HT1080 (cell line): ENCODE results near the gene EPRS1. TPM values are rescaled to one million over a fixed set of nuclear protein-coding genes. Genes with fewer than 3 reads are reported as not detected.
"Not testable (repeated sequence)": the region's sequence is repeated elsewhere in the genome, so short reads cannot be mapped to it uniquely, and the experiment has no call there.

Experiments
- DNase-seq: peaks from one replicate; pipeline ENCODE4 v3.0.0-alpha.2; 2015; ENCODE audit warnings: low read depth
- polyA plus RNA-seq, 2 experiments: library from polyadenylated mRNA; depleted of rRNA; stranded (reverse); fragments of >200 nt; gene quantifications; 2 replicates each; pipeline ENCODE4 v1.2.3, GENCODE V29; 2015
- total RNA-seq: library from RNA; depleted of rRNA; stranded (reverse); fragments of >200 nt; shearing (Covaris generic); gene quantifications from 2 replicates; pipeline ENCODE4 v1.2.3, GENCODE V29; 2014; rRNA removed

The EPRS1 gene
- 89.2 and 95.3 TPM in 2 replicates for total RNA-seq
- 93.4 and 119 TPM in 2 replicates for polyA plus RNA-seq (2015; cell fraction: cytosol; rRNA removed)
- polyA plus RNA-seq (2015; cell fraction: nucleus; rRNA removed), result 300 and 307 TPM in 2 replicates

- peak; percentile 97 for DNase-seq
These were observed at the start of gene EPRS1 for GRCh38 chr1:220046052-220046930. Gene EPRS1, minus strand, starts transcription at chr1:220046505. Its CDS starts 117 bp downstream, at chr1:220046388.

DNA sequence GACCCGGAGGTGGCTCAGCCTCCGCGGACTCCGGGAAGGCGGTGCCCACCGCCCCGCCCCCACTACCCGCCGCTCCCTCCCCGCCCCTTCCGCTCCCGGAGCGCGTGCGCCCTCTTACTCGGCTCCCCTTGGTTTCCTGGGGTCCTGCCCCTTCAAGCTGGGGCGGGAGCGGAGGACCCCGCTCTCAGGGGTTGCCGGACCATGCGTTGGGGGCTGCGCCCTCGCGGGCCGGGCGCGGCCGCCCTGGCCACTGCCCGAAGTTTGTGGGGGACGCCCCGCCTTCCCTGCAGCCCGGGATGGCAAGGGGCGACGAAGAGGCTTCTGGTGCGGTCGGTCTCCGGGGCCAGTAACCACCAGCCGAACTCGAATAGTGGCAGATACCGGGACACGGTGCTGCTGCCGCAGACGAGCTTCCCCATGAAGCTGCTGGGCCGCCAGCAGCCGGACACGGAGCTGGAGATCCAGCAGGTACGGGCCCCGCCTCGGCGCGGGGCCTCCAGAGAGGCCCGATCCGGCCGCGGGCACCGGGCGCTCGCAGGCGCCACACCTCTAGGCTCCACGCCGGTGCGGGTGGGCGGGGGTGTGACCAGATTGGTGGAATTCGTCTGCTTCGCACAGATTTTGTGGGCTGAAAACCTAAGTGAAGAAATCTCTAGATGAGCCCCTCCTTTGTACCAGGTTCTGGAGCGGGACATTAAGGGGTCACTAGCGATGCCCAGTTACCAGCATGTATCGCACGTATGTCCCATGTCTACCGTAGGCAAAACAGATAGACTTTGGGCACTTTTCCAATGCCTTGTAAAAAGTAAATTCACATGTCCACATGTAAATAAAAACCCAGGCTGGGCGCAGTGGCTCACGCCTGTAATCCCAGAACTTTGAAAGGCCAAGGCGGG is 48.0 kb upstream of the EPRS1 start, which contains the start of gene IARS2:
TSS of gene IARS2 (plus strand) at position 117 of the 896 bp plus-strand sequence. CDS start at position 202, 85 bp downstream.
- DNase-seq, result peak; percentile 66

DNA sequence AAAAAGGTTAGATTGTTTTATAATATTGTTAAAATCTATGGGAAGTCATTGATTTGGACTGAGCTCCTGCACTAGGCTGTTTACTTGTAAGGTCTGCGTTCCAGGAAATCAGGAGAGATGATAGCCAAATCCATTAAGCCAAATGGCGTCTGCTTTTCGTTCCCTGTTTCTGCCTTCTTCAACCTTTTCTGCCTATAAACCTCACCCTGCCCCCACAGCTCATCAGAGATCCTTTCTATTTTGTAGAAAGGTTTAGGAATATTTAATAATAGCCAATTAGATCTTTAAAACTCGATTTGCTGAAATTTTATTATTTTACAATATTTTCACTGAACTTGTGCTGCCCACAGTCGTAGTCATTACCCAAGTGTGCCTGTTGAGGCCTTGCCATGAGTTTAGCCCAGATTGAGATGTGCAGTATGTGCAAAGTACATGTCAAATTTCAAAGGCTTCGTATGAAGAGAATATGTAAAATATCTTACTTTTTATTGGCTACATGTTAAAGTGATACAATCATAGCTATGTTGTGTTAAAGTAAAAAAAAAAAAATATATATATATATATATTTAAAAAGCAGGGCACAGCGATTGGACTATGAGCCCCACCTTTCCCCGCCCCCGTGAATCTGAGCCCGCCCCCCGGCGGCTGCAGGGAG is 47.2 kb upstream of the EPRS1 start:
- peak; percentile 15 for DNase-seq

- no peak for DNase-seq
These were observed 46.4 kb upstream of the EPRS1 start for GRCh38 chr1:220092694-220093093.

DNA sequence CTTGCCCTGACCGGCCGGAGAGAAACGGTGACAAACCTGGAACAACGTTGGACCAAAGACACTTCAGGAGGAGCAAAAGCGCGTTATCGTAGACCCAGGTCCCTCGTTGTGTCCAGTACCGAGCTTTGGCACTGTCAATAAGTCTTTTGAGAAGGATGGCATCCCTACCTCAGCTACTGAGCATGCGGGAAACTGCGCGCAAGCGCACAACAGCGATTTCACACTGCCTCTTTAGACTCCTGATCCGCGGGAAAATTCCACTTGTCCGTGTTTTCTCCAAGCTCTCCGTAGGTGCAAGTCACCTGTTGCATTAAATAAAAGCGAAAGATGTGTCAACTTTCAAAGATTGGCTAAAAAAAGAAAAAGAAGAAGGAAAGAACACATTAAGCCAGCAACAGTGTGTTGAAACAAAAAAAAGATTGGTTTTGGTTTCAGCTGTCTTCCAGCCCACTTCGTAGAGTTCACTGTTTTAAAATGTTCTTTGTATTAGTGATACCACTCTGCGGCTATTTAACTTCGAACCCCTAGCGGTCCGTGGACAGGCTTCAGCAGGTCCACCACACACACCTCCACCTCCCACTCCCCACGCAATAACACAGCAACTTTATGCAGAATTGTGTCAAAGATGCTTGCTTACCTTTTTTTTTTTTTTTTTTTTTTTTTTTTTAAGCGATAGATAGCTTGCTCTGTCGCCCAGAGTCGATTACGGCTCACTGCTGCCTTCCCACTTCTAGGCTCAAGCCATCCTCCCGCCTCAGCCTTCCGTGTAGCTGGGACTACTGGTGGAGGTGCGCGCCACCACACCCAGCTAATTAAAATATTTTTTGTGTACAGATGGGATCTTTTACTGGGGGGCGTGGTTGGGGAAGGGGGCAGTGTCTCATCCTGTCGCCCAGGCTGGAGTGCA is 43.6 kb upstream of the EPRS1 start, which contains the start of gene BPNT1:
TSS of gene BPNT1 (minus strand) at position 139 of the 907 bp plus-strand sequence. CDS start 9,942 bp downstream, outside the sequence.
- peak; percentile 88 for DNase-seq

DNA sequence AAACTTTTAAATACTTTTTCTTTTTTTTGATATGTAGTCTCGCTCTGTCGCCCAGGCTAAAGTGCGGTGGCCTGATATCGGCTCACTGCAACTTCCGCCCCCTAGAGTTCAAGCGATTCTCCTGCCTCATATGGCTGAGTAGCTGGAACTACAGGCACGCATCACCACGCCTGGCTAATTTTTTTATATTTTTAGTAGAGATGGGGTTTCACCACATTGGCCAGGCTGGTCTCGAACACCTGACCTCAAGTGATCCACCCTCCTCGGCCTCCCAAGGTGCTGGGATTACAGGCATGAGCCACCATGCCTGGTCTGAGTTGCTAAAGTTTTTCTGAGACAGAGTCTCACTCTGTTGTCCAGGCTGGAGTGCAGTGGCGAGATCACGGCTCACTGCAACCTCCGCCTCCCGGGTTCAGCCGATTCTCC is 40.0 kb upstream of the EPRS1 start:
- not testable (repeated sequence) for DNase-seq

- DNase-seq, result no peak
These were observed 38.2 kb upstream of the EPRS1 start for GRCh38 chr1:220084460-220084859.

GRCh38 chr1:220077887-220078286 is 31.6 kb upstream of the EPRS1 start:
- no peak for DNase-seq

DNA sequence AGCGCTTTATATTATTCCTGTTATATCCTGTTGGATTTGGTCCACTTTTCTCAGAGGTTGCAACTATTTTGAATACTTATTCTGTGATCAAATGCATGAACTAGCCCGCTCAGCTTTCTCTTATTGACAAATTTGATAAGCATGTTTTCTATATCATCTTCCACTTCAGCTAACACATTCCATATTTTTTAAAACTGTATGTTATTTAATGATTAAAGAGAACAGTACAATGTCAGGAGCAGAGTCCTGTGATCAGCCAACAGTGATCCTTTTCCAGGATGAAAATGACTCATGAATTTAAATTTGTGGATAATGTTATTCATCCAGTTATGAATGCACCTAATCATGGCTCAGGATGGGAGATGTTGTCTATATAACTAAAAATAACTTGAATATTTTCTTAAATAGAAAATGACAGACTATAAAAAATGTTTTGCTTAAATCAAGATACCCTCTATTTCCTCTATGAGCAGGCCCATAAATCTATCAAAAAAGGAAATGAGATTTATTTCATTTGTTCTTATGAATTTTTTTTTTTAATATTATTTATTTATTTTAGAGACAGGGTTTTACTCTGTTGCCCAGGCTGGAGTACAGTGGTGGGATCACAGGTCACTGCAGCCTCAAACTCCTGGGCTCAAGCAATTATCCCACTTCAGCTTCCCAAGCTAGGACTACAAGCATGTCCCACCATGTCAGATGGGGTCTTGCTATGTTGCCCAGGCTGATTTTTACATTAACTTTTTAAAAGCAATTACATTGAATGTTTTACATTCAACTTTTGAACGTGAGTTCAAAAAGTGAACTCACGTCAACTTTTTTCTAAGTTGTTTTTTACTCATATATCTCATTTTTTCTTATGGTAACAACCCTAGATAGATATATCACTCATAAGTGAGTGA is 30.8 kb upstream of the EPRS1 start:
- DNase-seq, result no peak

DNA sequence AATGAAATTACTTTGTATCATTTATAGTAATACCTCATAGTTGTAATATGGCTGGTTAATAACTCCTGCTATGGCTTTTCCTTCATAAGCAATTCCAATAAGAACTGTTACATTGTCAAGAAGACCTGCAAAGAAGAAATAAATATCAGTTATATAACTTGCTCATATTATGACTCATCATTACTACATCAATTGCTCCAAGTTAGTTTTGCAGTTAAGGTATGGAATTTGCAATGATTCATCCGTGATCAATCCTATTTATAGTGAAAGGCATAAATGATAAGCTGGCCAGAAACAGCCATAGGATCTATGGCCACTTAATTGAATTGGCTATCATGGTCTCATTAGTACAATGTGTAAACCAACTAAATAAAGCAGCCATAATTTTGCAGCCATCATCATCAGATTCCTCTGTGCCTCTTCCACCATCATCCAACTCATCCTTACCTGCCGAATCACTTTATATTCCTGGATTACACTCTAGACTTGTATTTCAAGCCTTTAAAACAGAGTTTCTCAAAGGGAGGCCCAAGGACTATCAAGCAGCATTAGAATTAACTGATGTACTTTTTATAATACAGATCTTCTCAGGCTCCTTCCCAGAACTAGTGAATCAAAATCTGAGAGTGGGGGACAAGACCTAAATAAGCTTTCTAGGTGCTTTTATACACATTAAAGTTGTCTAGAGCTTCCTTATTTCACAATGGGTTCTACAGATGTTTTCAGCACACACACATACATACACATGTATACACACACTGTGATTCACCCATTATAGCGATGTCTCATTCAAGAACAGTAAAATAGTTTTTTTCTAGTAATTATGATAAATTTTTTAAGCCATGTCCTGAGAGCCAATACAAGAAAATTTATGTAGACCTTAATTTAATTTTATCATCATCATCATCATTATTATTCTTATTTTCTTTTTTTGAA is 21.2 kb upstream of the EPRS1 start:
- peak; percentile 58 for DNase-seq

DNA sequence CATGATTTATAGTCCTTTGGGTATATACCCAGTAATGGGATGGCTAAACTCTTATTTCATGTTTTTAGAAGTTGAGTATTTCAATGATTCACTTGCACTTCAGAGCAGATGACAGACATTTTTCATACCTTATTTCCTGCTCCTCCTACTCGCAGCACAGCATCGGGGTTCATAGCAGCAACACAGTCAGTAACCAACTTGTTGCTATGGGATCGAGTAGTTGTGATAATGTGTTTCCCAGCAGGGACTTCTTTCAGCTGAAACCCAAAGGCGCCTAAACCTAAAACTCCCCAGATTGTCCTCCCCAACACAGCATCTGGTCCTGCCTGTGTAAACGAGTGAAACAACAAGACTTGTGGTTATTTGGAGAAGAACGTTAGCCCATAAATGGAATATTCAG is 16.3 kb upstream of the EPRS1 start:
- no peak for DNase-seq

DNA sequence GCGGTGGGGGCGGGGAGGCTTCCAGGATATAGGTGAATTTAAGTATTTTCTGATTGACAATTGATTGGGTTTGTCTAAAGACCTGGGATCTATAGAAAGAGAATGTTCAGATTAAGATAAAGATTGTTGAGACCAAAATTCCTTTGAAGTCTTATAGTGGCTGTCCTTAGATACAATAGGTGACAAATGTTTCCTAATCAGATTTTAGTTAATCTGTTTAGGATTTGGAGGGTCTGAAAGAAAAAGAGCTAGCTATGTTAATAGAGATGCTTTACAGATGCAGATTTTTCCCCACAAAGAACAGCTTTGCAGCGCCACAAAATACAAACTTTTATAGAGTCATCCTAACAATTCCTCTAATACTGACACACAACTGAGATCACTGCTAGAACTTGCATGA is 14.6 kb upstream of the EPRS1 start:
- no peak for DNase-seq

- no peak for DNase-seq
These were observed 10.1 kb upstream of the EPRS1 start for GRCh38 chr1:220056374-220056773.

DNA sequence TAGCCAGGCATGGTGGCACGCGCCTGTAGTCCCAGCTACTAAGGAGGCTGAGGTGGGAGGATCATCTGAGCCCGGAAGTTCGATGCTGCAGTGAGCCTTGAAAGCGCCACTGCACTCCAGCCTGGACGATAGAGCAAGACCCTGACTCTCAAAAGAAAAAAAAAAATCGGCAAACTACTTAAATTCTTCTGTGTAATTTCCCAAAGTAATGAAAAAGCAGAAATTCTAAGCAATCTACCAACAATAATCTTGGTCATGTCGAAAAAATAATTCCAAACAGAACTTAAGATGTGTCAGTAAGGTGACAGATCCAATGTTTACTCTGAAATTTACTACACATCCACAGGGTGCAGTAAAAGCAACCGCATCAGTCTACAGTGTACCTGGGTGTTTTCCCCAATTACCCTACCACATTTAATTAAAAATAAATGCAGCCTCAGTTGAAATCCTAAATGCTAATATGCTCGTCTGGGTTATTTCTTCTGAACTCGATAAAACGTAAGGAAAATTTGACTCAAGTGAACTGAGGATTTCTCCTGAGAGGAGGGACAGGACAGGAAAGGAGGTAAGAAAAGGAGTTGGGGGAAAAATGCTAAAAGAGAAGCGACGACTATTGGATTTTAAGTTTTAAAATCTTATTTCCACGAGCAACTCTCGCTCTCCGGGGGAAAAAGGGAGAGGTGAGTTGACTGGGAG is 801 bp downstream of the EPRS1 start:
- DNase-seq, result peak; percentile 7

GRCh38 chr1:220044678-220045355 is 1.5 kb downstream of the EPRS1 start:
- no peak for DNase-seq

GRCh38 chr1:220043646-220044045 is 2.7 kb downstream of the EPRS1 start:
- DNase-seq, result no peak
